ENCODE results near the gene HFE. TPM values are rescaled to one million over a fixed set of nuclear protein-coding genes. Genes with fewer than 3 reads are reported as not detected.
A peak's percentile ranks its signal among the peaks of the same experiment; 100 is the strongest.
"Not testable (repeated sequence)": the region's sequence is repeated elsewhere in the genome, so short reads cannot be mapped to it uniquely, and the experiment has no call there.

HFE gene
- total and polyA plus RNA-seq, 12 donors = 6.2 to 32.1 (median 15.2) TPM

DNA sequence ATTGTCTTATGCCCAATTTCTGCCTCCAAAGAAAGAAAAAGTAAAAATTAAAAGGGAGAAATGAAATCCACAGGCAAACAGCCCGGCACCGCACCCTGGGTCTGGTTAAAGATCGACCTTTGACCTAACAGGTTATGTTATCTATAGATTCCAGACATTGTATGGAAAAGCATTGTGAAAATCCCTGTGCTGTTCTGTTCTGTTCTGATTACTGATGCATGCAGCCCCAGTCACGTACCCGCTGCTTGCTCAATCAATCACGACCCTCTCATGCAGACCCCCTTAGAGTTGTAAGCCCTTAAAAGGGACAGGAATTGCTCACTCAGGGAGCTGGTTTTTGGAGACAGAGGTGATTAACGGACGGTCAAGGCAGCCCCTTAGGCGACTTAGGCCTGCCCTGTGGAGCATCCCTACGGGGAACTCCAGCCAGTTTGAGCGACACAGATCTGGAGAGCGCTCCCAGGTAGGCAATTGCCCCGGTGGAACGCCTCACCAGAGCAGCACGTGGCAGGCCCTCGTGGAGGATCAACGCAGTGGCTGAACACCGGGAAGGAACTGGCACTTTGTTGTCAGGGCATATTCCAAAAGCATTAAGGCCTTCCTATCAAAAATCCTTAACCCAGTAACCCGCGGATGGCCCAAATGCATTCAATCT lies 12.0 kb upstream of the HFE start:
- intact Hi-C loops (cut with DNase I) = no loop called here
- Histone ChIP-seq H3K4me3 (no peak overlapping the region), H3K27me3 (no peaks in the 10 kb centered on the region), H3K27ac (no peak overlapping the region), H3K9me3 (replicated peaks in 1 of 3) (no peaks in the 10 kb centered on the region), H3K36me3 (replicated peaks in 1 of 2) (no peaks in the 10 kb centered on the region), H3K4me1 (replicated peaks in 1 of 2) (no peaks in the 10 kb centered on the region)
- DNase-seq = no peak
- WGBS, 4 donors = 75 to 85% (median 81%) methylated on average over 20 of the region's 20 CpGs
- TF ChIP-seq, protein P1, sequence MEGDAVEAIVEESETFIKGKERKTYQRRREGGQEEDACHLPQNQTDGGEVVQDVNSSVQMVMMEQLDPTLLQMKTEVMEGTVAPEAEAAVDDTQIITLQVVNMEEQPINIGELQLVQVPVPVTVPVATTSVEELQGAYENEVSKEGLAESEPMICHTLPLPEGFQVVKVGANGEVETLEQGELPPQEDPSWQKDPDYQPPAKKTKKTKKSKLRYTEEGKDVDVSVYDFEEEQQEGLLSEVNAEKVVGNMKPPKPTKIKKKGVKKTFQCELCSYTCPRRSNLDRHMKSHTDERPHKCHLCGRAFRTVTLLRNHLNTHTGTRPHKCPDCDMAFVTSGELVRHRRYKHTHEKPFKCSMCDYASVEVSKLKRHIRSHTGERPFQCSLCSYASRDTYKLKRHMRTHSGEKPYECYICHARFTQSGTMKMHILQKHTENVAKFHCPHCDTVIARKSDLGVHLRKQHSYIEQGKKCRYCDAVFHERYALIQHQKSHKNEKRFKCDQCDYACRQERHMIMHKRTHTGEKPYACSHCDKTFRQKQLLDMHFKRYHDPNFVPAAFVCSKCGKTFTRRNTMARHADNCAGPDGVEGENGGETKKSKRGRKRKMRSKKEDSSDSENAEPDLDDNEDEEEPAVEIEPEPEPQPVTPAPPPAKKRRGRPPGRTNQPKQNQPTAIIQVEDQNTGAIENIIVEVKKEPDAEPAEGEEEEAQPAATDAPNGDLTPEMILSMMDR (IDR thresholded peaks at IDR 0.05) = no peak
- no peak for TF ChIP-seq POLR2A (IDR thresholded peaks at IDR 0.05)

DNA sequence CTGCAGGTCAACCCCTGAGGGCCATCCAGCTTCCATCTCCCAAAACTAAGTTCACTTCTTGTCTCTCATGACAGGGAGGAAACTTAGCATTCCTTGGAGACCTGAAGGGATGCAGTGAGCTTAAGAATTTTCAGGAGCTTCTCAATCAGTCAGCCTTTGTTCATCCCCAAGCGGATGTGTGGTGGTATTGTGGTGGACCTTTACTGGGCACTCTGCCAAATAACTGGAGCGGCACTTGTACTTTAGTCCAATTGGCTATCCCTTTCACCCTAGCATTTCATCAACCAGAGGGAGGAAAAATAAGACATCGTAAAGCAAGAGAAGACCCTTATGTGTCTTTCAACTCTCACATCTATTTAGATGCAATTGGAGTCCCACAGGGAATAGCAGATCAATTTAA lies 9.2 kb upstream of the HFE start:
- H3K4me1 ChIP-seq (replicated peaks in 1 of 2); H3K4me3 ChIP-seq; H3K27me3 ChIP-seq; DNase-seq; H3K36me3 ChIP-seq (replicated peaks in 1 of 2); H3K9me3 ChIP-seq (replicated peaks in 1 of 3); intact Hi-C loops (cut with DNase I); H3K27ac ChIP-seq: not testable (repeated sequence)
- WGBS, 4 donors = 72 to 83% (median 73%) methylated on average over 3 of the region's 3 CpGs

DNA sequence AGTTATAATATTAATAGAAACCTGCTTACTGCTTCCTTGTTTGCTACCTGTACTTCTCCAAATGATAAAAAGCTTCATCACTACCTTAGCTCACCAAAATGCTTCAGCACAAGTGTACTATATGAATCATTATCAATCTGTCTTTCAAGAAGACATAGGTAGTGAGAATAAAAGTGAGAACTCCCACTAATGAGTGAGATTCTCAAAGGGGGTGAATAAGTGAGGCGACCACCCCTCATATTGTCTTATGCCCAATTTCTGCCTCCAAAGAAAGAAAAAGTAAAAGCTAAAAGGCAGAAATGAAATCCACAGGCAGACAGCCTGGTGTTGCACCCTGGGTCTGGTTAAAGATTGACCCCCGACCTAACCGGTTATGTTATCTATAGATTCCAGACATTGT lies 6.1 kb upstream of the HFE start:
- 89 to 97% (median 94%) methylated on average over 3 of the region's 3 CpGs for WGBS, 4 donors
- H3K9me3 ChIP-seq (replicated peaks in 1 of 3); H3K36me3 ChIP-seq (replicated peaks in 1 of 2); H3K27ac ChIP-seq; H3K4me1 ChIP-seq (replicated peaks in 1 of 2); H3K4me3 ChIP-seq; intact Hi-C loops (cut with DNase I); H3K27me3 ChIP-seq; DNase-seq: not testable (repeated sequence)

DNA sequence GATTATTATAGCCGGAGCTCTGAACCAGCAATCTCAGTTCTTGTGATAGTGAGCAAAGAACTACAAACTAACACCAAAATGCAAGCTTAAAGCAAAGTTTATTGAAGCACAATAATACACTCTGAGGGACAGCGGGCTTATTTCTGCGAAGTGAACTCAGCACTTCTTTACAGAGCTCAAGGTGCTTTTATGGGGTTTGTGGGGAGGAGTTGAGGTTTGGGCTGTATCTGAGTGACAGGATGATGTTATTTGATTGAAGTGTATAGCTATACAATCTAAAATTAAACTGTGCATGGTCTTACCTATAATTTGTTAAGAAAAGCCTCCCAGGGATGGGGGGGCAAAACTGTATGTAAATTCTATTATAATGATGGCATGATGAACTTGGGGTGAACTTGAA lies 1.0 kb upstream of the HFE start:
- Histone ChIP-seq H3K9me3 (replicated peaks in 1 of 3) (no peaks in the 10 kb centered on the region), H3K27ac (no peak overlapping the region), H3K27me3 (no peaks in the 10 kb centered on the region), H3K4me1 (replicated peaks in 1 of 2) (peaks cover 11 to 14% of the 10 kb centered on the region in 2 donors), H3K4me3 (no peak overlapping the region), H3K36me3 (replicated peaks in 1 of 2) (no peaks in the 10 kb centered on the region)
- intact Hi-C loops (cut with DNase I) = no loop called here
- TF ChIP-seq, protein P1 (IDR thresholded peaks at IDR 0.05) = no peak
- TF ChIP-seq POLR2A (IDR thresholded peaks at IDR 0.05) = no peak
- 93 to 100% (median 96%) methylated on average over 3 of the region's 3 CpGs for WGBS, 4 donors
- no peak for DNase-seq

DNA sequence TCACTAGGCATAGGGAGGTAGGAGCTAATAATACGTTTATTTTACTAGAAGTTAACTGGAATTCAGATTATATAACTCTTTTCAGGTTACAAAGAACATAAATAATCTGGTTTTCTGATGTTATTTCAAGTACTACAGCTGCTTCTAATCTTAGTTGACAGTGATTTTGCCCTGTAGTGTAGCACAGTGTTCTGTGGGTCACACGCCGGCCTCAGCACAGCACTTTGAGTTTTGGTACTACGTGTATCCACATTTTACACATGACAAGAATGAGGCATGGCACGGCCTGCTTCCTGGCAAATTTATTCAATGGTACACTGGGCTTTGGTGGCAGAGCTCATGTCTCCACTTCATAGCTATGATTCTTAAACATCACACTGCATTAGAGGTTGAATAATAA lies 1.1 kb downstream of the HFE start:
- intact Hi-C loops (cut with DNase I) = no loop called here
- 41 to 52% (median 50%) methylated on average over 5 of the region's 5 CpGs for WGBS, 4 donors
- peak in 3 of 7 donors; percentile 21 to 46 (median 34) for DNase-seq
- Histone ChIP-seq H3K4me1 (replicated peaks in 1 of 2) (peaks cover 11 to 14% of the 10 kb centered on the region in 2 donors), H3K9me3 (replicated peaks in 1 of 3) (no peaks in the 10 kb centered on the region), H3K36me3 (replicated peaks in 1 of 2) (no peaks in the 10 kb centered on the region), H3K4me3 (peak overlapping the region in 2 of 4 donors; percentile 59 to 82), H3K27ac (peak overlapping the region; percentile 80 to 97 (median 92)), H3K27me3 (no peaks in the 10 kb centered on the region)
- TF ChIP-seq, protein P1 (IDR thresholded peaks at IDR 0.05) = no peak
- TF ChIP-seq POLR2A (IDR thresholded peaks at IDR 0.05) = no peak

Data from adrenal gland (tissue), 12 donors.